Endothelial cell of umbilical vein (primary cell): ENCODE measurements around the gene PPIL6.

ENCODE experiments used
- CTCF ChIP-seq, 2 donors: IDR thresholded peaks; 1 replicate in 1 of 2; 2 replicates in 1 of 2; pipeline ENCODE4 v1.5.1; 2011; ENCODE audit warnings: low read length in 2 of 2, mild to moderate bottlenecking in 2 of 2, moderate library complexity in 2 of 2, control low read depth in 1 of 2, inconsistent platforms in 1 of 2, low read depth in 1 of 2; ENCODE audit not compliant: insufficient read depth in 1 of 2; ENCODE audit errors: extremely low read depth in 1 of 2
- GATA2 ChIP-seq: IDR thresholded peaks from 2 replicates; pipeline ENCODE4 v1.7.0; 2011; ENCODE audit warnings: low read depth, mild to moderate bottlenecking, moderate library complexity, mixed read lengths, low read length; ENCODE audit not compliant: insufficient read length, insufficient read depth
- POLR2A ChIP-seq: IDR thresholded peaks from 2 replicates; pipeline ENCODE4 v1.6.1; 2012; ENCODE audit warnings: low read depth, mild to moderate bottlenecking, control low read depth, low read length

GRCh38 chr6:109360281-109360680 lies 80.1 kb downstream of the PPIL6 start:
- TF ChIP-seq CTCF (IDR thresholded peaks at IDR 0.05; ENCODE audit: extremely low read depth in 1 of 2, insufficient read depth in 1 of 2, low read depth in 1 of 2, low read length in 2 of 2) (no peak), POLR2A (no peak), GATA2 (no peak)
